Mucosa of stomach (tissue), 1 donor: Measurements from ENCODE around the gene SUB1.

ENCODE experiments used
- H3K27me3 ChIP-seq: one replicate; pipeline ENCODE4 v1.7.0; 2013; ENCODE audit warnings: mild to moderate bottlenecking, low read length; ENCODE audit not compliant: control insufficient read depth, insufficient read depth
- H3K36me3 ChIP-seq: one replicate; pipeline ENCODE4 v1.7.0; 2013; ENCODE audit warnings: low read length; ENCODE audit not compliant: control insufficient read depth, insufficient read depth
- H3K4me1 ChIP-seq: one replicate; pipeline ENCODE4 v1.7.0; 2013; ENCODE audit warnings: mild to moderate bottlenecking, low read length; ENCODE audit not compliant: control insufficient read depth, insufficient read depth
- H3K4me3 ChIP-seq: one replicate; pipeline ENCODE4 v1.7.0; 2013; ENCODE audit warnings: low read length
- H3K9ac ChIP-seq: one replicate; pipeline ENCODE4 v1.7.0; 2013; ENCODE audit warnings: mild to moderate bottlenecking, low read length, moderate library complexity
- H3K9me3 ChIP-seq: one replicate; pipeline ENCODE4 v1.7.0; 2013; ENCODE audit warnings: mild to moderate bottlenecking, low read length, moderate library complexity; ENCODE audit not compliant: control insufficient read depth
- donor health status: Pancreatic carcinoma.

SUB1 gene

DNA sequence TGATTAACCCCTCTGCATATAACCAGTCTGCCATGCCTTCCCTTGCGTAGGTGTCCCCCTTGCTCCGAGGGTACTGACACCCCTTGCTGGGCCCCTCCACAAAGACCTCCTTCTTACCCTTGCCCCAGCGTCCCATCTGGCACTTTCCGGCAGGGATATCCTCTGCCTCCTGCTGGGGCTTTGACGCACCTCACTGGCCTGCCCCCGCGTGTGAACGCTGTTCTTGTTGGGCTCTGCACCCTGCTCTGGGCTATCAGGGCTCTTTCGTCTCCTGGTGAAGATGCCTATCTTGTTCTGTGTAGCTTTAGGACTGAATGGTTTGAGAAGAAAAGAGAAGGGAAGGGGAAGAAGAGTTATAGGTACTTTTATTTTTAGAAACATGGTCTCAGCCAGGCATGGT, 53.0 kb downstream of the SUB1 start:
- Histone ChIP-seq H3K36me3 (no peaks in the 10 kb centered on the region), H3K9me3 (no peaks in the 10 kb centered on the region), H3K27me3 (no peaks in the 10 kb centered on the region), H3K4me3 (no peak overlapping the region), H3K9ac (no peak overlapping the region), H3K4me1 (no peaks in the 10 kb centered on the region)

DNA sequence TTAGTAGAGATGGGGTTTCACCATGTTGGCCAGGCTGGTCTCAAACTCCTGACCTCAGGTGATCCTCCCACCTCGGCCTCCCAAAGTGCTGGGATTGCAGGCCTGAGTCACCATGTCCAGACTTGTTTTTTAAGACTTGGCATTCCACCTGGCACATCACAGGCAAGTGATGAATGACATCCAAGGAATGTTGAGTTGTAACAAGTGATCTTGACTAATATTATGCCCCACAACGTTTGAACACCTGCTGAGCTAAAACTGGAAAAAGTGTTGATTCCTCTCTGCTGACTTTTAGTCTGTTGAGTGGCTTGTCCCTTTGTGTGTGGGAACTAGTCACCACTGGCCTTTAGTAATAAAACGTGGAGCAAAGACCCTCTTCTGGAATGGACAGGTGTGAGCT, 54.6 kb downstream of the SUB1 start:
- H3K4me3 ChIP-seq = no peak overlapping the region
- no peaks in the 10 kb centered on the region for H3K9me3 ChIP-seq
- no peak overlapping the region for H3K9ac ChIP-seq
- H3K27me3 ChIP-seq = no peaks in the 10 kb centered on the region
- H3K36me3 ChIP-seq = no peaks in the 10 kb centered on the region
- H3K4me1 ChIP-seq = no peaks in the 10 kb centered on the region

GRCh38 chr5:32642276-32643002, 57.1 kb downstream of the SUB1 start:
- Histone ChIP-seq H3K4me3 (no peak overlapping the region), H3K9ac (no peak overlapping the region), H3K4me1 (no peaks in the 10 kb centered on the region), H3K27me3 (no peaks in the 10 kb centered on the region), H3K9me3 (no peaks in the 10 kb centered on the region), H3K36me3 (no peaks in the 10 kb centered on the region)

DNA sequence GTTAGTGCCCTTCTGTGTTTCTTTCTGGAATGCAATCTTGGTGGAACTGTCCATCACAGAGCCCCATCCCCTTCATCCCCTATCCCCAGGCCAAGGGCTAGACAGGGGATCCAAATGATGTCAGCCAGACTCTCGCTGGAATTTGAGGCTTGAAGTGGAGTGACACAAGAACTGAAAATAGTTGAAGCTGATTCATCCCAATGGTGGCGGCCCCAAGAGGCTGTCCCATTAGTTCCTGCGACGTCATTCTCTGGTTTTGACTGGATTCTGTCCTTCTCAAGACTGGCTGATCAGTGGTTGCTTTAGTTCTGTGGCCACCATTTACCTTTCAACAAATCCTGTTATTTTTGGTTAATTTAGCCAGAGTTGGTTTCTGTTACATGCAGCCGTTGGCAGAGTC, 59.9 kb downstream of the SUB1 start:
- no peaks in the 10 kb centered on the region for H3K36me3 ChIP-seq
- H3K27me3 ChIP-seq = no peaks in the 10 kb centered on the region
- H3K4me3 ChIP-seq = no peak overlapping the region
- H3K4me1 ChIP-seq = no peaks in the 10 kb centered on the region
- no peak overlapping the region for H3K9ac ChIP-seq
- H3K9me3 ChIP-seq = no peaks in the 10 kb centered on the region

DNA sequence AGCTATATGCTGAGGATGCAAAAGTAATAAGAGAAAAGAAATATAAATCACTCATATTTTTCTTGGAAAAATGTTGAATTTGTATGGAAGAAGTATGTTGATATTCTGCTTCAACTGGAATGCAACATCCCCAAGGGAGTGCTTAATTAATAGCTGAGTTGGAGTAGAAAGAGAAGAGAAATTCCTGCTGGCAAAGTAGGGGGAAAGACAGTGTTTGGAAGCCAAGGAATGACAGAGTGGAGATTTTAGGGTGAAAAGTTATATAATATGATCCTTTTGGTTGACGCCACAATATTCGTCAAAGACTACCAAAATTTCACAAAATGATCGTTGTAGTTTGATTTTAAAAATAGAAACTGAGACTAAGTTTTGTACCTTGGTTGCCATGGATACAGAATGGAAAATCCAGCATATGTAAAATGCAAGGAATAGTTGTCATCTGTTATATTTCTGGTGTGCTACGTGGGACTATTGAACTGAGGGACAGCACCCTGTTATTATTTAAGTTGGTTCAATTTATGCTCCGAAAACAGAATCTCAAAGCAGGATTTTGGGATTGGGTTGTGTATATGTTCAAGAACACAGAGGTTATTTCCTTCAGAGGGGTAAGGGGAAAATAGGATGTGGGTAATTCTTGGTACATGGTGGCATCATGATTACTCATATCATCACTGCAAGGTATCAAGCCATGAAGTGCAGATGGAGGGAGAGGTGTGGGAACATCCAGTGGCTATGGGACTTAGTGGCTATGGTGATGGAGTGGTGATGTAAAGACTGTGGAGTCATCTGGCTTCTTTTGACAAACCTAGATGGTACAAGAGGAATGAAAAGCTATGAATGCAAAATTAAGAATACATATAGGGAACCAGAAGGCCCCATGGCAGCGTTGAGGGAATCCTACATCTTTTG, 61.0 kb downstream of the SUB1 start:
- H3K9ac ChIP-seq = no peak overlapping the region
- H3K4me3 ChIP-seq = no peak overlapping the region
- H3K4me1 ChIP-seq = no peaks in the 10 kb centered on the region
- H3K27me3 ChIP-seq = no peaks in the 10 kb centered on the region
- H3K36me3 ChIP-seq = no peaks in the 10 kb centered on the region
- H3K9me3 ChIP-seq = no peaks in the 10 kb centered on the region

DNA sequence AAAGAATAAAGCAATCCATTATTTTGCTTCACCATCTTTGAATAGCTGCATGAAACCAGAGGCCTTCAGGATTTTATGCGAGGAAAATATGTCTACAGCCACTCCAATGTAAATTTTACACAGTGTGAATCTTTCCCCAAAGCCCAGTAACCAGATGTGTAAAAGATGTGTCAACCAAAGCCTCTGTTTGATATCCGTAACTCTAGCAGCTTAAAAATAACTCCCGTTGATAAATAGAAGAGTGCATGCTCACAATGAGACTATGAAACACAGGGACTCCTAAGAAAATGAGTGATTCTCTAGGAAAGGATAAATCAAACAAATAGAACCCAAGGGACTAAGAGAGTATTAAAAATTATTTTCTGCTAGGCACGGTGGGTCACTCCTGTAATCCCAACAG, 65.7 kb downstream of the SUB1 start:
- Histone ChIP-seq H3K9me3 (no peaks in the 10 kb centered on the region), H3K4me1 (no peaks in the 10 kb centered on the region), H3K4me3 (no peak overlapping the region), H3K36me3 (no peaks in the 10 kb centered on the region), H3K27me3 (no peaks in the 10 kb centered on the region), H3K9ac (no peak overlapping the region)

DNA sequence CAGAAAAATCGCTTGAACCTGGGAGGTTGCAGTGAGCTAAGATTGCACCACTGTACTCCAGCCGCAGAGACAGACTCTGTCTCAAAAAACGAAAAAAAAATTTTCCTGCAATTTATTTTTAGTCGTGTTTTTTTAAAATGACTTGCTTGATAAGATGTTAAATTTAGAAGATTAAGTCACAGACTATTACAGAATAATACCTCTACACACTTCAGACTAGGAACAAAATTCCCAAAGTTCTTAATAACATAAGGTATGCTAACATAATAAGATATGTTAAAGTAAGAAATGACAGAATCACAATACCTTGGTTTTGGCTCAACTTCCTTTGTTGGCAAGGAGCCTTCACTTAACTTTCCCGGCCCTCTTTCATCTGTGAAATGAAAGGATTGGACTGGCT, 66.3 kb downstream of the SUB1 start:
- Histone ChIP-seq H3K9ac (no peak overlapping the region), H3K9me3 (no peaks in the 10 kb centered on the region), H3K36me3 (no peaks in the 10 kb centered on the region), H3K4me3 (no peak overlapping the region), H3K27me3 (no peaks in the 10 kb centered on the region), H3K4me1 (no peaks in the 10 kb centered on the region)
